SHP77 (cell line): ENCODE measurements around the gene WWP2.
"Not testable (repeated sequence)": the region's sequence is repeated elsewhere in the genome, so short reads cannot be mapped to it uniquely, and the experiment has no call there.

Experiments
- DNase-seq, 2 experiments: peaks; one replicate each; lab custom pipeline; 2025; lab: John Stamatoyannopoulos, UW

WWP2 gene

DNA sequence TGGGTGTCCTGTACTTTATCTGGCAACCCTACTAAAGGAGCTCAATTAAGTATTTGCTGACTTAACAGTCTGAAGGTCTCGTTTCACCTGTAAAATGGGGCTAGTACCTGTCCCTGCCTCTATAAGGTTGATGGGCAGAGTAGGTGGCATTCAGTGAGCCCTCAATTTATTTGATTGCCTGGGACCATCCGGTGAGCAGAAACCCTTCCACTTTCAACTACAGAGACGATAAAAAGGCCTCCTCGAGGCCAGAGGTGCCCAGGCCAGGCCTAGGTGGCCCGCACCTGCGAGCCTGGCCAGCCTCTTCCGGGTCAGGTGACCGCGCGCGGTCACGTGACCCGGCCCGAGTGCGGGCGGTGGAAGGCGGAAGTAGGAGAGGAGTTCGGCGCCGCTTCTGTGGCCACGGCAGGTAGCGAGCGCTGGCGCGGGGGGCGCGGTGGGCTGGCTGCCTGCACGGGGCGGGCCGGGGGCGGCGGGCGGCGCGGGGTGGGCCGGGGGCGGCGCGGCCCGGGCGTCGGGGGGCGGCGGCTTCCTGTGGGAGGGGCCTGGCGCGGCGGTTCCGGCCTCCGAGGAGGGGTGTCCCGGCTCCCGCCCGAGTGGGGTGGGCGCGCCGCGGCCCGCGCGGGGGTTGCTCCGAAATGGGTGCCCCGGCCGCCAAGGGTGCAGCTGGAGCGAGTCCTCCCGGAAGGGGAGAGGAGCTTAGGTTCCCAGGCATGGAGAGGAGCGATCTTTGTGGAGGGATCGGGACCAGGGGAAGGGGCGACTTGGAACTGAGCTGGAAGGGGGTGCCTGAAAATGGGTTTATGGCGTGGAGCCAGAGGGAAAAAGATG is at the start of gene WWP2:
Gene WWP2 (plus strand): TSS at position 350 of the 831 bp plus-strand sequence. CDS start 24,679 bp downstream, outside the sequence.
- peak; percentile 81 to 93 for DNase-seq

DNA sequence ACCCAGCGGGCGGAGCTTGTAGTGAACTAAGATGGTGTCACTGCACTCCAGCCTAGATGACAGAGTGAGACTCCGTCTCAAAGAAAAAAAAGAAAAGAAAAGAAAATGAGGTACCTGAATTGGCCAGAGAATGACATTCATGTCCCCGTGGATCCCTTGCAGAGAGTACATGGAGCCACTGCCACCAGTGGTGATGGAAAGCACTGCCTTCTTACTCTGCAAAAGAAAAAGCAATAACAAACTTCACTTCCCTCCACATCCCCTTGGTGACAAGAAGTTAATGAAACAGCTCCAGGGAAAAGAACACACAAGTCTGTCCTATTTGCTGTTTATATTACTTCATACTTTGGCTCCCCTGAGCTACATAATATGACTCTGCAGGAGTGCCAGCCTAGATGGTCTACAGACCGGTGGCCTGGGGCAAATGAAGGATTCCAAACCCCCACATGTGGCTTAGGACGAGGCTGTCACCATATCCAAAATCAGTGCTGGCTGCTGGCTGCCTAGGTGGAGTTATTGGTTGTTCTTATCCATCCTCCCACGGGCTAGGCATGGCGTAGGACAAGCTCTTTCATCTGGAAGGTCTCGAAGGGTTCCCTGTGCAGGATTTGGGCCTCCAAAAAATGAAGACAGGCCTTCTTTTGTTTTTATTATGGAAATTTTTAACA is 49.1 kb upstream of the WWP2 start:
- no peak for DNase-seq

DNA sequence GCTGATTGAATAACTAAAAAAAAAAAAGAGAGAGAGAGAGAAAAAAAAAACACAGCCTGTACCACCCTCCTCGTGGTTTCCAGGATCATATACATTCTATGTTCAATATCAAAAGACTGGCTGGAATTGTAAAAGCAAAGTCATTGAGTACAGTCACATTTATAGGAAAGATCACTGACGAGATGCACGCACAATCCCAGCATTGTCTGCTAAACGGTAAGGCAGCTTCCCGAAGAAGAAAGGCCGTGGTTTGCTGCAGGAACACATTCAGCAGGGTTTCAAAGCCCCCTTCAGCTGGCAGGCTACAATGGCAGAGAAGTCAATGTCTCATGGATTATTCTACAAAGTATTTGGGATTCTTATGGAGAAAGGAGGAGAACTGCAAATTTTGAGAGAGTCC is 45.1 kb upstream of the WWP2 start:
- DNase-seq, result no peak

DNA sequence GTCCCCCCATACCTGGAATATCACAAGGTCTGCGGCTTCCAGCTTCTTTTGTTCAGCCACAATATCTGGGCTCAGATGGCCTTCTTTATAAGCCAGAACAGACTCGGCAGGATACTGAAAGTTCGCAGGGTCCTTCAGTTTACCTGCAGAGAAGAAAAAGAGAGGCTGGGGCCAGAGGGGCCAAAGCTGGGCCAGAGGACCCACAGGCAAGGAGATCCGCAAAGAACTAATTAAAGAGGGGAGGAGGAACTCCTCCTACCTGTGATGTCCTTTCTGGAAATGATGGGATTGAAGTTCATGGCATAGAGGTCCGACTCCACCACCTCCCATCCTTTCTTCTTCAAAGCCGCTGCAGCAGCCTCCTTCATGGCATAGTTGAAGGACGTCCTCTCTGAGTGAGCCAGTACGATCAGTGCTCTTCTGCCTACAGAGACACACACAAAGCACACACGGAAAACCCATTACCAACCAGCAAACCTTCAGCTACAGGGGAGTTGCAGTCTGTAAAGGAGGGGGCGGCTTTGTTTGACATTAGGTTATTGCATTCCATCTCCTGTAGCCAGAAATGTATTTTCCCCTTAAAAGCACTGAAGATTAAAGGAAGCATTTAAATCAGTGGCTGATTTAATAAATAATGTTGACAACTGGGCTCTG is 43.9 kb upstream of the WWP2 start:
- DNase-seq, result no peak

DNA sequence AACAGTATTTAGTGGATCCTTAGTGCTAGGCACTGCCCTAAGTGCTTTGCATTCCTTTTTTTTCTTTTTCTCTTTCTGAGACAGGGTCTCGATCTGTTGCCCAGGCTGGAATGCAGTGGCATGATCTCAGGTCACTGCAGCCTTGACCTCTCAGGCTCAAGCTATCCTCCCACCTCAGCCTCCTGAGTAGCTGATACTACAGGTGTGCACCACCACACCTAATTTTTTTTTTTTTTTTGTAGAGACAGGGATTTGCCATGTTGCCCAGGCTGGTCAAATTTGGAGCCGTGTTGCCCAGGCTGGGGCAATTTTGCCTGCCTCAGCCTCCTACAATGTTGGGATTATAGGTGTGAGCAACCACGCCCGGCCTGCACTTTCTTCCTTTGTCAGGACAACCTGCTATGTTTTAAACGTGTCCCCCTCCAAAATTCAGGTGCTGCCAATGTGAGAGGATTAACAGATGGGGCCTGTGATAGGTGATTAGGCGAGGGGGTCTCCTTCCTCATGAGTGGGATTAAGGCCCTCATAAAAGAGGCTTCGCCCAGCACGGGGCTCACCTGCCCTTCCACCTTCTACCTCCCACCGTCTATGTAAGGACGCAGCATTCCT is 41.2 kb upstream of the WWP2 start:
- no peak for DNase-seq

DNA sequence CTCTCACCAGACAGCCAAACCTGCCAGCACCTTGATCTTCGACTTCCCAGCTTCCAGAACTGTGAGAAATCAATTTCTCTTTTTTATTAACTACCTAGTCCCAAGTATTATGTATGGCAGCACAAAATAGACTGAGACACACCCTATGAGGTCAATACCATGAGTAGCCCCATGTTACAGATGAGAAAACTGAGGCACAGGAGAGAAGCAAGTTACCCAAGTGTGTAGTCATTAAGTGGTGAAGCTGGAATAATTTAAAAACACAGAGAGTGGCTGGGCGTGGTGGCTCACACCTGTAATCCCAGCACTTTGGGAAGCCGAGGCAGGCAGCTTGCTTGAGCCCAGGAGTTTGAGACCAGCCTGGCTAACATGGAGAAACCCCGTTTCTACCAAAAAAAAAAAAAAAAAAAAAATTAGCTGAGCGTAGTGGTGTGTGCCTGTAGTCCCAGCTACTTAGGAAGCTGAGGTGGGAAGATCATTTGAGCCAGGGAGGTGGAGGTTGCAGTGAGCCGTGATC is 40.6 kb upstream of the WWP2 start:
- no peak for DNase-seq

DNA sequence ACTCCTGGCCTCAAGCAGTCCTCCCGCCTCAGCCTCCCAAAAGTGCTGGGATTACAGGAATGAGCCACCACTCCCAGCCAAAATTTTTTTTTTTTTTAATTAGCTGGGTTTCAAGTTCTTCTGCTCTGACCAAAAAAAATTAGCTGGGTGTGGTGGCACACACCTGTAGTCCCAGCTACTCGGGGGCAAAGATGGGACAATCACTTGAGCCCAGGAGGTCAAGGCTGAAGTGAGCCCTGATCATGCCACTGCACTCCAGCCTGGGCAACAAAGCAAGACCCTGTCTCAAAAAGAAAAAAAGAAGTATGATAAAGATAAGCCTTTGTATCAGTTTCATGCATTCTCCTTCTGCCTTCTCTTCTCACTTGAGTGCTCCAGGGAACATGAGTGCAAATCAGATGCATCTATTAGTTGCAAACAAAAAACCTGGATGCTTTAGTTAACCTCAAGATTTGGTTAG is 37.7 kb upstream of the WWP2 start:
- no peak for DNase-seq

DNA sequence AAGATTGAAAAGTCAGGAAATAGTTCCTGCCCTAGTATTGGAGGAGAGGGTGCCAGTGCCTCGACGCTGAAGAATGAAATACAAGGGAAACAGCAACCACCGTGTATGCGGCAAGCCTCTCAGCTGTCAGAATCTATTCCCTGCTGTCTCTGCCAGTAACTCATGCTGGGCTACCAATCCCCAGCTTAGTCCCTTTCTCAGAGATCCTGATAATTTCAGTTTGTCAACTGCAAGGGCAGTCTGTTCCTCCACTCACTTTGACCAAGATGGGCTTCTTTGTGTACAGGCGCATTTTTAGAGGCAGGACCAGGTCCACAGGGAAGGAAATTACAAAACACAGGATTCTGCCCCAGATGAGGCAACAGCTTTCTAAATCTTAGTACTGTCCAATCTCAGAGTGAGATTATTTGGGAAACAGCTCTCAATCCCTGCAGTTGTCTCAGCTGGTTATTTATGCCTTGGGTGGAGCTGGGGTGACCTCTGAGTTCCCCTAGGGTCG is 37.1 kb upstream of the WWP2 start:
- no peak for DNase-seq

DNA sequence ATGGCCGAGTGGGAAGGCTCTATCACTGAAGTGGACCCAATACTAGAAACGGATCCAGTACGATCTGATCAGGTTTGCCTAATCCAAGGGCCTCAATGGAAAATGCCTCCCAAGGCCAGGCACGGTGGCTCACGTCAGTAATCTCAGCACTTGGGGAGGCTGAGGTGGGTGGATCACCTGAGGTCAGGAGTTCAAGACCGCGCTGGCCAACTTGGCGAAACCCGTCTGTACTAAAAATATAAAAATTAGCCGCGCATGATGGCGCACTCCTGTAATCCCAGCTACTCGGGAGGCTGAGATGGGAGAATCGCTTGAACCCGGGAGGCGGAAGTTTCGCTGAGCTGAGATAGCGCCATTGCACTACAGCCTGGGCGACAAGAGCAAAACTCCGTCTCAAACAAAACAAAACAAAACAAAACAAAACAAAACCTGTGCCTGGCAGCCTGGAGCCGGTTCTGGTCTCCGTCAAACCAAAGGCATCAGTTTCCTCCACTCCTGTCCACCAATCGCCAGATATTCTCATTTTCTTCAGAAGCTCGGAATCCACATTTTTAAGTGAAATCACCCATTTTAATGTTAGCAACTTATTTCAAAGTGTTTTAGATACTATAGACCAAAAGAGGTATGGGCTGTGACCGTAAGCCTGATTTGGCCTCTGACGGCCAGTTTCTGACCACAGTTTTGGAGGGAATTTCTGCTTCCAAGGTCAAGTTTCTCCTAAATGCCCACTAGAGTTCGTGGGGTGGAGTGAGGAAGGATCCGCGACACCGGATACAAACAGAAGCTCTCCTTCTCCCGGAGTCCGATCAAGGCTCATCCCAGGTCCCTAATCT is 36.4 kb upstream of the WWP2 start:
- peak in 1 of 2 experiments; percentile 14 for DNase-seq

DNA sequence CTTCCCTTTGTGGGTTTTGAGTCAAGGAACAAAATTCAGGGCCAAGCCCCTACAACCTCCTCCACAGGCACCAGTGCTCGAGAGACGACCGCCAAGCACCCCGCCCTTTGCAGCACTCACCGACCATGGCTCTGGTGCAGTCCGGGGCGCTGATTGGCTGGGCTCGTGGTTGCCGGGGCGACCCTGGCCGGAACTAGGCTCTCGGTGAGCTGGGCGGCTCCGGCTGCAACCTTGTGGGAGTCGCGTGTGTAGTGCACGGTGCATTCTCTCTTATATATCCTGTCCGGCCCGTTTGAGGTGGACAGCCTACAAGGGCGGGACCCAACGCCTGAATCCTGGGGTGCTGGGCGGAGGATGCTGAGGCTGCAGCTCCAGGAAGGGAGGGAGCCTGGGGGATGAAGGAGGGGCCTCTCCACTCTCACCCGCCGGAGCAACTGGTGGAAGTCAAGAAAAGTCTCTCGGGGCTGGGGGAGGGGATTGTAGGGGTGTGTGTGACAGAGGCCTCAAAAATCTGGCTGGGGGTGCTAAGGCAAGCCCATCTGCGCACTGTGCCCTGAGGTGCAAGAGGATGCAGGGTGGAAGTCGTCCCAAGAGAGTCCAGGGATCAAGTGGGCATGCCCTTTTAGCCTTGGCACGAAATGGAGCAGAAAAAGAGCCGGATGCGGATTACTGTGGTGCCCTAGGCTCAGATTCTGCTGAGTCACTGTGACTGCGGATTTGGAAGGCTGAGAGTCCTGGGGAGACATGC is 35.6 kb upstream of the WWP2 start, which contains the start of gene NQO1:
Gene NQO1 (minus strand): TSS at position 248 of the 748 bp plus-strand sequence. CDS start 121 bp downstream, at position 127.
- peak; percentile 97 to 99 for DNase-seq

DNA sequence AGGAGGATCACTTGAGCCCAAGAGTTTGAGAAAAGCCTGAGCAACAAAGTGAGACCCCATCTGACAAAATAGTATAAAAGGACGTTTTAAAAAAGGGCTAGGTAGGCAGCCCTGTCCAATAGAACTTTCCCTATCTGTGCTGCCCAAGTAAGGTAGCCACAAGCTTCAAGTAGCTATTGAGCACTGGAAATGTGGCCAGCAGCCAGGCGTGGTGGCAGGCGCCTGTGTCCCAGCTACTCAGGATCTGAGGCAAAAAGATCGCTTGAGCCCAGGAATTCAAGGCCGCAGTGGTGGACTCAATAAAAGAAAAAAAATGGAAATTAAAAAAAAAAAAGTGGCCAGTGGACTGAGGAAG is 34.2 kb upstream of the WWP2 start:
- peak; percentile 64 to 78 for DNase-seq

DNA sequence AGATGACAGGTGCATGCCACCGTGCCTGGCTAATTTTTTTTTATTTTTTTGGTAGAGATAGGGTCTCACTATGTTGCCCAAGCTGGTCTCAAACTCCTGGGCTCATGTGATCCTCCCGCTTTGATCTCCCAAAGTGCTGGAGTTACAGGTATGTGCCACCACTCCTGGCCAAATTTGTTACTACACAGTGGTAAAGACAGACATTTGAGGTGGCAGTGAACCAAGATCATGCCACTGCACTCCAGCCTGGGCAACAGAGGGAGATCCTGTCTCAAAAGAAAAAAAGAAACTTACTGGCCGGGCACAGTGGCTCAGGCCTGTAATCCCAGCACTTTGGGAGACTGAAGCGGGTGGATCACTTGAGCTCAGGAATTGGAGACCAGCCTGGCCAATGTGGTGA is 33.1 kb upstream of the WWP2 start:
- DNase-seq, result not testable (repeated sequence)

DNA sequence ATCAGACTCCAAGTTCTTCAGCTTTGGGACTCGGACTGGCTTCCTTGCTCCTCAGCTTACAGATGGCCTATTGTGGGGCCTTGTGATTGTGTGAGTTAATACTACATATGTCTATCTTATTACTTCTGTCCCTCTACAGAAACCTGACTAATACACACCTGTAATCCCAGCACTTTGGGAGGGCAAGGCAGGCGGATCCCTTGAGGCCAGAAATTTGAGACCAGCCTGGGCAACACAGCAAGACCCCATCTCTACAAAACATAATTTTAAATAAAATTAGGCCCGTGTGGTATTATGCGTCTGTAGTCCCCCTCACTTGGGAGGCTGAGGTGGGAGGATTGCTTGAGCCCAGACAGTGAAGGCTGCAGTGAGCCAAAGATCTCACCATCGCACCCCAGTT is 30.9 kb upstream of the WWP2 start:
- DNase-seq, result not testable (repeated sequence)

DNA sequence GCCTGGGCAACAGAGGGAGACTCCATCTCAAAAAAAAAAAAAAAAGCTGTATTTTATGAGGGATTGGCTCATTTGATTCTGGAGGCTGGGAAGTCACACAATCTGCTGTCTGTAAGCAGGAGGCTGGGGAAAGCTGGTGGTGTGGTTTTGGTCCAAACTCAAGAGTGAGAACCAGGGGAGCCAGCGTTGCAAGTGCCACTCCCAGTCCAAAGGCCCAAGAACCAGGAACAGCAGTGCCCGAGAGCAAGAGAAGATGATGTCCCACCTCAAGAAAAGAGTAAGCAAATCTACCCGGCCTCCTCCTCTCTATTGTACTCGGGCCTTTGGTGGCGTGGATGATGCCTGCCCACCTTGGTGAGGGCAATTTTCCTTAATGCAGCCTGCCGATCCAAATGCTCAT is 30.0 kb upstream of the WWP2 start:
- DNase-seq, result no peak

DNA sequence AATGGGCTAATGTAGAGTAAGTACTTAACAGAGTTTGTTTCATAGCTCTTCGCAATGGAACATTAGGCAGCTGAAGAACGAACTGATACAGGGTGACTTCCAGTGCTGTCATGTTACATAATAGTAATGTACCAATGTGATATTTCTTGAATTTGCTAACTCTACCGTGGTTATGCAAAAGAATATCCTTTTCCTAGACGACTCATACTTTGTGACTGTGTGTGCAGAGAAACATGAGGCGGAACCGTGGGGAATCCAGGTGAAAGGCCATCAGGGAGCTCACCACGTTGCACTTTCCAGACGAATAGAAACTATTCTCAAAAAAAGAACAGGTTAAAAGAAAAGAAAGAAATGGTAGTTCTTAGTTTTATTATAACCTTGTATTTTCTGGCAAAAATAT is 20.6 kb upstream of the WWP2 start:
- no peak for DNase-seq

DNA sequence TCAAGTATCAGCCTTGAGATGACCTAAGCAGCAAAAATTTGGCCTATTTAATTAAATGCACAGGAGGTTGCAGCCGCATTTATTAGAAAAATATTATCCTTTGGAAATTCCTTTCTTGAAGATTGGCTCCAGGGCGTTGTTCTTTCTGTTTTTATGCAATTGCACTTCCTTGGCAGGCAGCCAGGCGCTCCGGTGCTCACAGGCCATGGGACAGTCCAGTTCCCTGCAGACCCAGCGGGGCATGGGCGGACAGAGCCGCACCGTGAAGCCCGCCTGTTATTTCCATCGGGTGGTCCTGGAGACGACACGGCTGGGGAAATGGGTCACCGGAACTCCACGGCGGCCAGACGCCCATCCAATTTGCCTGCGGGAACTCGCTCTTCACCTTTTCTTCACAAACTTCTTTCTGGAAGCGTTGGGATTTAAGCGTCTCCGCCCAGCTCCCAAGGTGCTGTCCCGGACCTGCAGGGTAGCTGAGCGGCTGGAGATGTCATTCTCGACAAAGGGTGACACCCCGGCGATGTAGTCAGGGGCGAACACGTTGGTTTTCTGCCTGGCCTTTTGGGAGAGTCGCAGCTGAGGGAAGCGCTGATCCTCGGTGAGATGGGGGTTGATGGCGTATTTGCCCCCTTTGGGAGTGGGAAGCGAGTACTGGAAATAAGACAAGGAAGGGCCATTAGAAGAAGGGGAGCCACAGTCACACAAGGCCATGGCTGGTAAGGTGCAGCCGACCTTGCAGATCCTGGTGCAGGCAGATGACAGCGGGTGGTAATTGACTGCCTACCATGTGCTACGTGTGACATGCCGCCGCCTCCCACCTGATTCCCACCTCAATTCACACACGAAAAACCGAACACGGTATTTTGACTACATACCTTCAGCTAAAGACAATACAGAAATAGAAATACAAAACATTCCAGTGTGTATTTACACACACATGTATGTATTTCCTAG is 19.9 kb upstream of the WWP2 start:
- DNase-seq, result no peak

DNA sequence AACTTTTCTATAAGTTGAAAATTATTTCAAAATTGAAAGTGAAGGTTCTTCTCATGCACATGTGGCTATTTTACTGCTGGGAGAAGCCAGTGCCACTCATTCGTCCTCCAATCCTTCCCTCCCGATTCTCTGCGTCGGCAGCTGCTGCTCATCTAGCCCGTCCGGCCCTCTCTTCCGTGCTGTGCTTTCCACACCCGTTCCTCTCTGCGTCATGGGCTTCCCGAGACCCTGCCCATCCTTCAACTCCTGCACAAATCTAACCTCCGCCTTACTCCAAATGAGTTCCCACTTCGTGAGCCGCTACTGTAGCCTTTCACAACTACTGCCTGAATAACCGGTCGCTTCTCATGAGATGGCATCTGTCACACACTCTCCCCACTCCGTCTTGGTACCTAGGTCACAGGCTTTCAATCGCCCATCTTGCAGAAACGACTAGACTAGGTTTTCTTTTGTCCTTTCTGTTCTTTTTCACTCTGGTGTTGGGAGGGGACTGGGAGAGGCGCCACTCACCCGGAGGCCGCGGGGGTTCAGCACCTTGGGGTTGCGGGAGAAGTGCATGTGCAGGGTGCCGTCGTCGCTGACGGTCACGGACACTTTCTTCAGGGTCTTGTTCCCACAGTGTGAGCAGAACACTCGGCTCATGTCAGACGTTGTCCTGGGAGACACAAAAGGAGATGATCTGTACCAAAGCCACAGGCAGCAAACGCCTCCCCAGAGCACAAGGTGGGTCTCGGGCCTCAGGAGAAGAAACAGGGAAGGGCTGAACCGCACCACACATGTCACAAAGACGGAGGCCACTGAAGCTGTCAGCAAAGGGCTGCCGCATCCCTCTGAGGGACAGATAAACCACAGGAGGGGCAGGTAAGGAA is 17.5 kb upstream of the WWP2 start:
- no peak for DNase-seq

DNA sequence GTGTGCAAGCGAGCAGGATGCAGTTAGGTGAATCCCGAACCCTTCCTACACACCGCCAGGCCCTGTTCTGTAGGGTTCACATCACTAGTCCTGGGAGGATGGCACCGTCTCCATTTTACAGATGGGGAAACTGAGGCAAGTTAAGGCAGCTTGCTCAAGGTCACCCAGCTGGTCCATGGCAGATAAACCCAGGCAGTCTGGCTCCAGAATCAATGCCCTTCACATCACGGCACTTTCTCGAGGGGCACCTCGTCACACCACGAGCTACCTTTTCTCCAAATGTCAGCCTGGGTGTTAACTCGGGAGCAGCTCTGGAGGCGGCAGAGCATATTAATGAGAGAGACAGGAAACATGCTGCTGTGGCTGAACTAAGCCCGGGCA is 16.9 kb upstream of the WWP2 start:
- DNase-seq, result no peak
